Left kidney (tissue), 8 donors: ENCODE data around the gene PLEKHA4. TPM values are rescaled to one million over a fixed set of nuclear protein-coding genes. Genes with fewer than 3 reads are reported as not detected.
"Not testable (repeated sequence)": the region's sequence is repeated elsewhere in the genome, so short reads cannot be mapped to it uniquely, and the experiment has no call there.

Experiments
- DNase-seq: peaks from one replicate; pipeline ENCODE4 v3.0.0-alpha.2; 2013
- long read RNA-seq, 8 donors: transcript quantifications; one replicate each; lab custom pipeline, GENCODE V29; 2026
- polyA plus RNA-seq: library from polyadenylated mRNA; unstranded; fragments of 120-200 nt; gene quantifications from one replicate; pipeline ENCODE4 v1.2.1, GENCODE V29; 2013; ENCODE audit not compliant: insufficient read length

The PLEKHA4 gene
- 23.1 TPM for polyA plus RNA-seq
- long read RNA-seq, donor 1, partial matches to known transcripts = 6 of 9 reads
- long read RNA-seq, donor 1, other reads (novel, unspliced or antisense) = 0 of 9 reads
- long read RNA-seq, donor 2, partial matches to known transcripts = 0 of 2 reads
- long read RNA-seq, donor 2, other reads (novel, unspliced or antisense) = 0 of 2 reads
- long read RNA-seq, donor 3, partial matches to known transcripts = 0 of 2 reads
- long read RNA-seq, donor 3, other reads (novel, unspliced or antisense) = 0 of 2 reads
- long read RNA-seq, donor 4 = 0 reads
- long read RNA-seq, donor 5, partial matches to known transcripts = 7 of 13 reads
- long read RNA-seq, donor 5, other reads (novel, unspliced or antisense) = 0 of 13 reads
- long read RNA-seq, donor 6, partial matches to known transcripts = 42 of 46 reads
- long read RNA-seq, donor 6, other reads (novel, unspliced or antisense) = 0 of 46 reads
- long read RNA-seq, donor 7, transcript PLEKHA4-201 (20 exons, 3,088 nt) = major isoform, 5 of 7,183 reads
- long read RNA-seq, donor 7, partial matches to known transcripts = 7,028 of 7,183 reads
- long read RNA-seq, donor 7, other reads (novel, unspliced or antisense) = 148 of 7,183 reads
- long read RNA-seq, donor 8, partial matches to known transcripts = 0 of 2 reads
- long read RNA-seq, donor 8, other reads (novel, unspliced or antisense) = 0 of 2 reads

- DNase-seq = peak; percentile 33
Measured at GRCh38 chr19:48868114-48868886, at the start of gene PLEKHA4. Gene PLEKHA4 (minus strand): TSS chr19:48868617. CDS start chr19:48867620, 997 bp downstream.

- no peak for DNase-seq
Measured at GRCh38 chr19:48918071-48918470, 49.7 kb upstream of the PLEKHA4 start.

GRCh38 chr19:48915757-48916156, 47.3 kb upstream of the PLEKHA4 start:
- DNase-seq = no peak

- DNase-seq = no peak
Measured at GRCh38 chr19:48914181-48914580, 45.8 kb upstream of the PLEKHA4 start.

- no peak for DNase-seq
Measured at GRCh38 chr19:48913114-48913889, 44.9 kb upstream of the PLEKHA4 start.

- DNase-seq = no peak
Measured at GRCh38 chr19:48910803-48911202, 42.4 kb upstream of the PLEKHA4 start.

GRCh38 chr19:48909424-48910077, 41.1 kb upstream of the PLEKHA4 start:
- not testable (repeated sequence) for DNase-seq

- no peak for DNase-seq
Measured at GRCh38 chr19:48907671-48908070, 39.3 kb upstream of the PLEKHA4 start.

- no peak for DNase-seq
Measured at GRCh38 chr19:48906324-48906723, 37.9 kb upstream of the PLEKHA4 start.

- no peak for DNase-seq
Measured at GRCh38 chr19:48905664-48906063, 37.2 kb upstream of the PLEKHA4 start.

- DNase-seq = not testable (repeated sequence)
Measured at GRCh38 chr19:48903788-48904187, 35.4 kb upstream of the PLEKHA4 start.

- not testable (repeated sequence) for DNase-seq
Measured at GRCh38 chr19:48902291-48902690, 33.9 kb upstream of the PLEKHA4 start.

- DNase-seq = no peak
Measured at GRCh38 chr19:48900477-48901406, 32.3 kb upstream of the PLEKHA4 start.

- peak; percentile 100 for DNase-seq
Measured at GRCh38 chr19:48899781-48900476, 31.5 kb upstream of the PLEKHA4 start, which contains the start of gene NUCB1. Gene NUCB1 (plus strand): TSS chr19:48900312. CDS start chr19:48900797, 485 bp downstream.

GRCh38 chr19:48899386-48899749, 31.0 kb upstream of the PLEKHA4 start:
- DNase-seq = not testable (repeated sequence)

GRCh38 chr19:48897181-48897580, 28.8 kb upstream of the PLEKHA4 start:
- DNase-seq = no peak

GRCh38 chr19:48896191-48896720, 27.8 kb upstream of the PLEKHA4 start:
- DNase-seq = no peak

GRCh38 chr19:48895226-48895625, 26.8 kb upstream of the PLEKHA4 start:
- no peak for DNase-seq

- no peak for DNase-seq
Measured at GRCh38 chr19:48890551-48890950, 22.1 kb upstream of the PLEKHA4 start.
